Naive thymus-derived CD8-positive, alpha-beta T cell (primary cell): ENCODE results near the gene PAQR8. TPM values are rescaled to one million over a fixed set of nuclear protein-coding genes. Genes with fewer than 3 reads are reported as not detected.

Source experiments
- ATAC-seq, 2 donors: fragments of 150-1000 bp; cut with Tn5 transposase in 1 of 2; sonication (Bioruptor Pico), chemical (Tn5 transposase) in 1 of 2; 1 replicate in 1 of 2; 2 replicates in 1 of 2; pipeline ENCODE4 v1.10.0; 2021; ENCODE audit warnings: mild to moderate bottlenecking in 2 of 2, moderate library complexity in 2 of 2
- POLR2A ChIA-PET: fragments of 350-600 bp; sonication (Branson Sonifier 250); formaldehyde crosslinking; loops from one replicate; lab custom pipeline; 2021; ENCODE audit warnings: antibody characterized with exemption; lab: Charles Lee
- DNase-seq, 10 donors: peaks; one replicate each; pipeline versions ENCODE4 v3.0.0 to v3.0.0-alpha.2; 2020 to 2022
- H3K27ac Mint-ChIP-seq, 10 donors: one replicate each; pipeline ENCODE4 v1.8.0; 2020 to 2022; ENCODE audit warnings: mild to moderate bottlenecking in 10 of 10, mixed read lengths in 10 of 10, moderate library complexity in 4 of 10, inconsistent platforms in 1 of 10
- H3K27me3 Mint-ChIP-seq, 5 donors: one replicate each; pipeline ENCODE4 v1.8.0; 2021 to 2022; ENCODE audit warnings: mixed read lengths in 5 of 5
- H3K36me3 Mint-ChIP-seq, 3 donors: one replicate each; pipeline ENCODE4 v1.8.0; 2020 to 2022; ENCODE audit warnings: mixed read lengths in 3 of 3, mild to moderate bottlenecking in 2 of 3, inconsistent platforms in 1 of 3
- H3K4me1 Mint-ChIP-seq, 4 donors: one replicate each; pipeline ENCODE4 v1.8.0; 2021 to 2022; ENCODE audit warnings: mixed read lengths in 4 of 4
- H3K4me3 Mint-ChIP-seq, 10 donors: one replicate each; pipeline ENCODE4 v1.8.0; 2020 to 2022; ENCODE audit warnings: mild to moderate bottlenecking in 10 of 10, mixed read lengths in 10 of 10, moderate library complexity in 6 of 10, inconsistent platforms in 1 of 10
- H3K9me3 Mint-ChIP-seq, 9 donors: one replicate each; pipeline ENCODE4 v1.8.0; 2020 to 2022; ENCODE audit warnings: mixed read lengths in 9 of 9, mild to moderate bottlenecking in 3 of 9, inconsistent platforms in 1 of 9, moderate library complexity in 1 of 9
- polyA plus RNA-seq, 3 donors: library from polyadenylated mRNA; unstranded; fragments of 300-500 nt; fragmentation: Illumina TruSeq; gene quantifications; one replicate each; pipeline ENCODE4 v1.2.3, GENCODE V29; 2021
- total RNA-seq, 8 experiments: library from RNA in 2 of 8; stranded (reverse) in 2 of 8; gene quantifications; one replicate each; pipeline ENCODE4 v1.2.3 and lab custom pipeline; 2021 to 2026

The PAQR8 gene
- total and polyA plus RNA-seq, 5 experiments from 2014 or later = 14.3 to 35.0 (median 30.6) TPM

DNA sequence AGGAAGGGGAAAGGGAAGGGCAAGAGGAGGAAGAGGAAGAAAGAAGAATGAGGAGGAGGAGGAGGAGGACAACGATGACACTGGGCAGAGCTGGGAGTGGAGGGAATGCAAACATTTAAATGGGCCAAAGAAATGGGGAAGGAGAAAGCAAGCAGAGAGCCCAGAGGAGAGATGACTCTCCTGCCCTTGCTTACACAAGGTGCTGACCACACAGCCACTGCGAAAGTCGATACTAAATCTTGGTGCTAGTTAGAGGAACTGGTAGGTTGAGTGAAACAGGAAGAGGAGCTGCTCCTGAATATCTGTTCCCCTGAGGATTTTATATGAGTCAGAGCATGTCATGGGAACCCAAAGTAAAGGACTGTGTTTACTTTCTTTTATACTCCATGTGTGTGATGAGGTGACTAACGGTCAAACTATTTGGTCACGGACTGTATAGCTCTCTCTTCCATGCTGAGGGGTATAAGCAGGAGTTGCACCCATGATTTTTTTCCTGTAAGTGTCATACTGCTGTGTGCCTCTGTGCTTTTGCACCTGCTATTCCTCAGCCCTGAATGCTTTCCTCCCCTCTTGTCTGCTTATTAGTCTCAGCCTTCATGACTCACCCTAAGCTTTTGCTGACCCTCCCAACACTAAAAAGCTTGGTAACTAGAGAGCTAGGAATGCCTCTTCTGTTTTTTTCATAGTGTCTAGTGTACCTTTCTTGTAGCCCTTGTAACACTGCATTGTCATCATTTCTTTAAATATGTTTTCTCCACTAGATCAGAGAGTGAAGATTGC is 9.5 kb upstream of the PAQR8 start:
- Mint-ChIP-seq H3K4me1 (peaks cover 23 to 31% (median 27%) of the 10 kb centered on the region in 4 donors), H3K9me3 (no peaks in the 10 kb centered on the region), H3K36me3 (no peaks in the 10 kb centered on the region), H3K27ac (peak overlapping the region in 7 of 10 donors; percentile 11 to 67 (median 54)), H3K4me3 (no peak overlapping the region), H3K27me3 (no peaks in the 10 kb centered on the region)
- POLR2A ChIA-PET = interaction anchor here (0.8 to 1.4 kb wide), 6 partner anchors 9 to 45 kb away, joined by 3 to 5 read pairs (median 3); partner anchors contain the start of gene PAQR8
- DNase-seq (no peak), ATAC-seq (peak in 1 of 2 donors; percentile 30)

- Mint-ChIP-seq H3K36me3 (no peaks in the 10 kb centered on the region), H3K27me3 (no peaks in the 10 kb centered on the region), H3K4me1 (peaks cover 17 to 21% (median 20%) of the 10 kb centered on the region in 4 donors), H3K9me3 (no peaks in the 10 kb centered on the region), H3K27ac (peak overlapping the region in 3 of 10 donors; percentile 20 to 62 (median 21)), H3K4me3 (no peak overlapping the region)
- POLR2A ChIA-PET = interaction anchor here (0.5 kb wide), 1 partner anchor 10 kb away, joined by 4 read pairs; no protein-coding TSS in a partner anchor
- ATAC-seq (no peak), DNase-seq (no peak)
These were observed 5.9 kb upstream of the PAQR8 start for GRCh38 chr6:52356017-52356416.

- H3K27me3 Mint-ChIP-seq = no peaks in the 10 kb centered on the region
- H3K36me3 Mint-ChIP-seq = peaks cover 0 to under 1% (median 0%) of the 10 kb centered on the region in 3 donors
- ATAC-seq = no peak
- POLR2A ChIA-PET = interaction anchor here (1.4 kb wide), 1 partner anchor 26 kb away, joined by 4 read pairs; no protein-coding TSS in a partner anchor
- H3K4me3 Mint-ChIP-seq = no peak overlapping the region
- H3K9me3 Mint-ChIP-seq = no peaks in the 10 kb centered on the region
- peak overlapping the region in 4 of 10 donors; percentile 8 to 97 (median 25) for H3K27ac Mint-ChIP-seq
- H3K4me1 Mint-ChIP-seq = peaks cover 22 to 35% (median 29%) of the 10 kb centered on the region in 4 donors
- DNase-seq = no peak
These were observed 2.5 kb upstream of the PAQR8 start for GRCh38 chr6:52359403-52359802.

DNA sequence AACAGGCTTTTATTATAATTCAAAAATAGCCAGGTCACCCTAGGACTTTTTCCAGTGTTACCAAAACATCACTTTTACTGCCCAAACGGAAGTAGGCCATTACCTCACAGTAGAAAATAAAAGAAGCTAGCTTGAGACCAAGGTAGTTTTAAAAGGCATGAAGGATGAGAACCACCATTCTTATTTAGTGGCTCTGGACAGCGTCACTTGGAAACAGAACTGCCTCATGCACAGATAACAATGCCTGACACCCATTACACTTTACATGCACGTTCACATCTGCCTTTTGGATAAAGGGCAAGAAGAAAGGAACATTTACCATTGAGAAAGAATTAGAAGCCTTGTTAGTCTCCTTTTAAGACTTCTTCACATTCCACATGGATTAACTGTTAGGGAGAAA is 1.9 kb upstream of the PAQR8 start:
- H3K4me1 Mint-ChIP-seq = peaks cover 26 to 41% (median 35%) of the 10 kb centered on the region in 4 donors
- no peaks in the 10 kb centered on the region for H3K27me3 Mint-ChIP-seq
- H3K9me3 Mint-ChIP-seq = no peaks in the 10 kb centered on the region
- no peak for ATAC-seq
- H3K36me3 Mint-ChIP-seq = peaks cover 0 to 7% (median 0%) of the 10 kb centered on the region in 3 donors
- H3K4me3 Mint-ChIP-seq = peak overlapping the region in 3 of 10 donors; percentile 8 to 93 (median 58)
- H3K27ac Mint-ChIP-seq = peak overlapping the region in 7 of 10 donors; percentile 45 to 98 (median 97)
- no peak for DNase-seq
- POLR2A ChIA-PET = interaction anchor here (0.9 to 1.4 kb wide), 3 partner anchors 27 to 30 kb away, joined by 3 to 4 read pairs (median 4); no protein-coding TSS in a partner anchor

DNA sequence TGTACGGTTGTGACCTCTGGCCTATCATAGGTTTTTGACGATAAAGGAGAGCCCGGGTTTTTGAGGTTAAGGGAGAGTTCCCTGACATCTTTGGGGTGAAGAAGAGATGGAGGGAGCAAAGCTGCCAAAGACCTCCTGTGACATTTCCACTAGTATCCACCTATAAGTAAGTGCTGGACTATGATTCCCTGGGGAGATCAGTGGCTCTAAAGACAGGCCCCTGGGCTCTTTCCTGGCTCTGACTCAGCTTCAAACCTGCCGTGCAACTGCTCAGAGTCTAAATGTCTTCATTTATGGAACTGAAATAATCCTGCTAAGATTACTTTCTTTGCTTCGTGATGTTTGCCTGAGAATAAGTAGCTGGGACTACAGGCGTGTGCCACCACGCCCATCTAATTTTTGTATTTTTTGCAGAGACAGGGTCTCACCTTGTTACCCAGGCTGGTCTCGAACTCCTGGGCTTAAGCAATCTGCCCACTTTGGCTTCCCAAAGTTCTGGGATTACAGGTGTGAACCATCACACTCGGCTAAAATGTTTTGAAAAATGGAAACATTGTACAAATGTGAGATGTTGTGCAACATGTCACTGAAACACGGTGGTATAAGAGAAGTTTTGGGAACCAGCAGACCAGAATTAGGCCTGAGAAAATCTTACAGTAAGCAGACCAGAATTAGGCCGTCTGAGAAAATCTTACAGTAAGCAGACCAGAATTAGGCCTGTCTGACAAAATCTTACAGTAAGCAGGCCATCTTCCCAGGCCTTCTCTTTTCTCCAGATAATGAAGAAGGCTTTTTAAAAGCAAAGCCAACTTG is 1.1 kb upstream of the PAQR8 start:
- H3K9me3 Mint-ChIP-seq = no peaks in the 10 kb centered on the region
- H3K27me3 Mint-ChIP-seq = no peaks in the 10 kb centered on the region
- POLR2A ChIA-PET = interaction anchor here (0.5 to 1.4 kb wide), 4 partner anchors 27 to 71 kb away, joined by 3 to 4 read pairs (median 4); no protein-coding TSS in a partner anchor
- DNase-seq (no peak), ATAC-seq (no peak)
- peak overlapping the region; percentile 93 to 98 (median 97) for H3K27ac Mint-ChIP-seq
- peaks cover 0 to 10% (median 0%) of the 10 kb centered on the region in 3 donors for H3K36me3 Mint-ChIP-seq
- H3K4me3 Mint-ChIP-seq = peak overlapping the region; percentile 81 to 99 (median 88)
- H3K4me1 Mint-ChIP-seq = peaks cover 21 to 42% (median 39%) of the 10 kb centered on the region in 4 donors

DNA sequence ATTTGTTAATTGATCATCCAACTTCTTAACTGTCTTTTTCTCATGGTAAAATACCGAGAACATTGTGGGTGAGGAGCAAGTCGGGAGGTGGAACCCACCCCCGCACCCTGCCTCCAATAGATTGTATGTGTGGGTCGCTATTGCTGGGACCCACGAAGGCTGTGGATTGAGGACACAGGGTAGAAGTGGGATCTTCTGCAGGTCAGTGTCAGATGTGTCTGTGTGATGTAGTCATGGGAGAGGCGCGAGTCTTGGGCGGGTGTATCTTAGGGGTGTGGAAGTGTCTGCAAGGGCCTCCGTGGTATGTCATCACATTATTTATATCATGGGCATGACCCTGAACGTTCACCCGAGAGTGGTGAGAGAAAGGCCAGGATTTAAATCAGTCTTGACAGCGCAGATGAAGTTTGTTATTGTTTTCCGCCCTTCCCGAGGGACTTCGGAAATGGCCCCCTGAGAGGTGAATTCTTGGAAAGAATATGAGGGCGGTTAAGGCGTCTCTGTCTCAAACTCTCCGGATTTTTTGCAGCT is 472 bp upstream of the PAQR8 start:
- peak overlapping the region; percentile 93 to 98 (median 97) for H3K27ac Mint-ChIP-seq
- peak; percentile 17 to 31 for ATAC-seq
- H3K27me3 Mint-ChIP-seq = no peaks in the 10 kb centered on the region
- peak in 4 of 10 donors; percentile 6 to 72 (median 13) for DNase-seq
- peak overlapping the region; percentile 81 to 99 (median 88) for H3K4me3 Mint-ChIP-seq
- peaks cover 23 to 49% (median 45%) of the 10 kb centered on the region in 4 donors for H3K4me1 Mint-ChIP-seq
- POLR2A ChIA-PET = interaction anchor here (0.8 to 7.4 kb wide), 28 partner anchors 10 to 215 kb away, joined by 3 to 105 read pairs (median 6); partner anchors contain the start of genes EFHC1, MCM3 and TRAM2
- H3K9me3 Mint-ChIP-seq = no peaks in the 10 kb centered on the region
- H3K36me3 Mint-ChIP-seq = peaks cover 0 to 17% (median 2%) of the 10 kb centered on the region in 3 donors

DNA sequence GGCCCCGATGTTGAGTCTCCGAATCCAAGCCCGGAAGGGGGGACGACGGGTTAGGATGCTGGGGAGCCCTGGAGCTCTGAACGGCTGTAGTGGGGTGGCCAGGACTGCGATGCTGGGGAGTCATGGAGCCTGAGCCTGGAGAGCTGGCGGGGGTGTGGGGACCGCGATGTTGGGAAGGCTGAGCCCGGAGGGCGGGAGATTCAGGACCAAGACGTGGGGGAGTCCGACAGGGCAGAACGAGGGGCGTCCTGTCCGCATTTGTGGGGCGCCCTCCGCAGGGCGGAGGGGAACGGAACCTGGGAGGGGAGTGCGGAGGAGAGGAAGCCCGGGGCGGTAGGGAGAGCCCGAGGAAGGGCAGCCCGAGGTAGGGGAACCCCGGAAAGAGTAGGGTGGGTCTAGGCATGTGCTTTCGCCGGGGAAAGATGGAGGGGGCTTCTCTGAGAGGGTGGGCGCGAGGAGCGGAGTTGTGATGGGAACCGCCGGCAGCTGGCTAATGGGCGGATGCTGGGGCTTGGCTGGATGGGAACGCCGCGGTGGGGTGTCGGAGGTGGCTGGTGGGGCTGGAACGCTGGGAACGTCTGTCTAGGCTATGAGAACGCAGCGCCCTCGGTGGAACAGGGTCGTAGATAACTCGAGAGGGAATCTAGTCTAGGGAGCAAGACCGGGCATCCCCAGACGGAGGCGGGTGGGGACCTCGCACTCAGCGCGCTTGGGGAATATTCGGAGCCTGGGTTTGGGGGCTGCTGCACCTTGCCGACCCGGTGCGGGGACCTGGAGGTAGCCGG is 684 bp downstream of the PAQR8 start:
- Mint-ChIP-seq H3K36me3 (peaks cover 0 to 28% (median 3%) of the 10 kb centered on the region in 3 donors), H3K4me3 (peak overlapping the region; percentile 97 to 99 (median 98)), H3K27me3 (no peaks in the 10 kb centered on the region), H3K4me1 (peaks cover 31 to 60% (median 56%) of the 10 kb centered on the region in 4 donors), H3K9me3 (no peaks in the 10 kb centered on the region), H3K27ac (peak overlapping the region; percentile 91 to 99 (median 97))
- ATAC-seq (peak; percentile 48 to 63), DNase-seq (peak in 9 of 10 donors; percentile 29 to 71 (median 47))
- POLR2A ChIA-PET = interaction anchor here (0.6 to 7.4 kb wide), 32 partner anchors 9 to 214 kb away, joined by 3 to 105 read pairs (median 6); partner anchors contain the start of genes EFHC1, MCM3 and TRAM2

DNA sequence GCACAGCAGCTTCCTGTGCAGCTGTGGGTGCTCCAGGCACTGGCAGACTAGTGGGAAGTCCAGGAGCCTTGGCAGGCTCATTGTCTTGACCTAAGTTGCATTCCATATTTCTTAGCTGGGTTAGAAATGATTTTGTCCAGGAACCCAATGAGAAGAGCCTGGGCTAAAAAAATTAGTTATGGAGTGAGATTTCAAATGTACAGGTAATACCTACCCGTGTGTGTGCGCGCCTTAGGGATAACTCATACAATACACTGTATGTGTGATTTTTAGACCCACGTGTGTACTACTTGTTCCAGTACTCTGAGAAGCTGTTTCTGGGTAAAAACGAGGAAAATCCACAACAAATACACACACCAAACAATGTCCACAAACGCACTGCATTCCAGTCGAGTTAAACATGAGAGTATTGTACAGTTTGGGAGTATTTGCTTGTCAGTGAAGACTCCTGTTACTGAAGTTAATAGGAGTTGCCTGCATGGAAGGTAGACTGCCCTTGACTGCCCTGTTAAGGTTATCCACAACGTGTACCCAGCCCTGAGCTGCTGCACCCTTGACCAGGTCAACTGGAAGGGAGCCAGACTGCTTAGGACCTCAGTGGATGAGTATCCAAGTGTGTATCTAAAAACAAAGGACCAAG is 1.4 kb downstream of the PAQR8 start:
- Mint-ChIP-seq H3K4me3 (peak overlapping the region; percentile 97 to 99 (median 98)), H3K36me3 (peaks cover 0 to 35% (median 8%) of the 10 kb centered on the region in 3 donors), H3K27ac (peak overlapping the region; percentile 91 to 99 (median 97)), H3K4me1 (peaks cover 35 to 68% (median 63%) of the 10 kb centered on the region in 4 donors), H3K27me3 (no peaks in the 10 kb centered on the region), H3K9me3 (no peaks in the 10 kb centered on the region)
- no peak for DNase-seq
- POLR2A ChIA-PET = interaction anchor here (0.6 to 7.4 kb wide), 15 partner anchors 13 to 81 kb away, joined by 3 to 105 read pairs (median 11); partner anchors contain the start of gene MCM3
- no peak for ATAC-seq

DNA sequence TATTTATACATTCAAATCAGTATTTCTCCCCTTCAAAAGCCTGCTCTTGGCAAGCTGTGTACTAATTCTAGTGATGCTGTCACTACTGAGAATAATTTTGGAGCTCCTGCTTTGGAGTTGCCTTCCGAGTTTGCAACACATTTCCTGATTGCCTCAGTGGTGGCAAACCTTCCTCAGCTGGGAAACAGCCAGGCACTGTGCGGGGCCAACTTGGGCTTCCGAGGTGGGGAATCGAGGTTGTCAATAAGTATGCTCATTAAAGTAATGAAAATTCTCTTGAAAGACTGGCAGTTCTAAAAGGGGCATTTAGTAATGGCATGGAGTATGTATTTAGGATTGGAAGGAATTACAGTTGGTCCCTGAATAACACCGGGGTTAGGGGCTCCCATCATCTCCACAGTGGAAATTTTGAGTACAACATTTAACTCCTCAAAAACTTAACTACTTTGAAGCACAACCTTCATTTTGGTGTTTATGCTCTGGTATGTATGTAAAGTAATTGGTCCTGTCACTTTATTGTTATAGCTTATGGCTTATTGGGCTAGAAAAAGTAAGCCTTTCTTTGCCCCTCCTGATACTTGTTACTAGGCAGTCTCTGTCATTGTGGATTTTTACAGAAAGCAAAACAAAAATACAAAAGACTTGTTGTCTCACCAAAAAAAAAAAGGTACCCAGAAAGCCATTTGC is 2.7 kb downstream of the PAQR8 start:
- POLR2A ChIA-PET = interaction anchor here (1.2 to 7.4 kb wide), 5 partner anchors 12 to 79 kb away, joined by 3 to 105 read pairs (median 16); no protein-coding TSS in a partner anchor
- Mint-ChIP-seq H3K36me3 (peaks cover 0 to 48% (median 8%) of the 10 kb centered on the region in 3 donors), H3K9me3 (no peaks in the 10 kb centered on the region), H3K4me1 (peaks cover 40 to 79% (median 75%) of the 10 kb centered on the region in 4 donors), H3K4me3 (peak overlapping the region; percentile 50 to 99 (median 82)), H3K27me3 (no peaks in the 10 kb centered on the region), H3K27ac (peak overlapping the region; percentile 51 to 97 (median 72))
- ATAC-seq (no peak), DNase-seq (no peak)

DNA sequence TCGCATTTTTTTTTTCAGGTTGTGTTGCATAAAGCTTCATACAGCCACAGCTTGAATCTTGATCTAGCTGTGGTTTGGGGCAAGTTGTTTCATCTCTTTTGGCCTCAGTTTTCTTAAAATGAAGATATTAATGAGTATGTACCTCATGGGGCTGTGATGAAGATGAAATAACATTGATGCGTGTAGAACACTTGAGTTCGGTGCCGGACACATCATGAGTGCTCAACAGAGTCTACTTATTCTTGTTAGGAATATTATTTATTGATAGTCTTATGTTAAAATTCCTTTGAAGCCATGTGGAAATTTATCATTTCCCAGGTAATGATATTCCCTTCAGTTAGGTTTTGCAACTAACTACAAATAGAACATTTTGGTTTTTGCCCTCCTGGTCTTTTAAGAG is 3.4 kb downstream of the PAQR8 start:
- peak overlapping the region in 8 of 10 donors; percentile 34 to 97 (median 65) for H3K27ac Mint-ChIP-seq
- H3K36me3 Mint-ChIP-seq = peaks cover 0 to 55% (median 8%) of the 10 kb centered on the region in 3 donors
- POLR2A ChIA-PET = interaction anchor here (0.6 to 7.4 kb wide), 5 partner anchors 8 to 80 kb away, joined by 3 to 105 read pairs (median 3); no protein-coding TSS in a partner anchor
- no peak for DNase-seq
- peak overlapping the region in 5 of 10 donors; percentile 53 to 99 (median 98) for H3K4me3 Mint-ChIP-seq
- peaks cover 44 to 84% (median 80%) of the 10 kb centered on the region in 4 donors for H3K4me1 Mint-ChIP-seq
- no peaks in the 10 kb centered on the region for H3K9me3 Mint-ChIP-seq
- H3K27me3 Mint-ChIP-seq = no peaks in the 10 kb centered on the region
- ATAC-seq = no peak
